Esophagus squamous epithelium (tissue), 5 donors: ENCODE measurements around the gene SQOR. TPM values are rescaled to one million over a fixed set of nuclear protein-coding genes. Genes with fewer than 3 reads are reported as not detected.

ENCODE experiments used
- DNase-seq: peaks from one replicate; lab custom pipeline; 2025; lab: John Stamatoyannopoulos, UW
- H3K27ac ChIP-seq, 4 donors: fragments of 200-600 bp; sonication (generic); one replicate each; pipeline ENCODE4 v1.5.1; 2016 to 2019; ENCODE audit warnings: mild to moderate bottlenecking in 1 of 4
- H3K27me3 ChIP-seq, 4 donors: fragments of 200-600 bp; sonication (generic); 1 replicate in 3 of 4; 2 replicates in 1 of 4; pipeline versions ENCODE4 v1.5.1 to v1.6.0; 2017 to 2021; ENCODE audit warnings: antibody characterized with exemption in 1 of 4
- H3K36me3 ChIP-seq, 3 donors: fragments of 200-600 bp; sonication (generic); one replicate each; pipeline ENCODE4 v1.5.1; 2016 to 2019
- H3K4me1 ChIP-seq, 3 donors: fragments of 200-600 bp; sonication (generic); one replicate each; pipeline ENCODE4 v1.5.1; 2017 to 2019
- H3K4me3 ChIP-seq, 4 donors: fragments of 200-600 bp; sonication (generic); 1 replicate in 3 of 4; 2 replicates in 1 of 4; pipeline ENCODE4 v1.5.1; 2016 to 2019; ENCODE audit warnings: mild to moderate bottlenecking in 2 of 4, moderate library complexity in 1 of 4
- H3K9me3 ChIP-seq, 3 donors: fragments of 200-600 bp; sonication (generic); one replicate each; pipeline ENCODE4 v1.5.1; 2016 to 2019
- POLR2A ChIP-seq, 4 donors: fragments of 450-650 bp; IDR thresholded peaks; one replicate each; pipeline ENCODE4 v1.6.1; 2017; ENCODE audit warnings: antibody characterized with exemption in 4 of 4, mild to moderate bottlenecking in 4 of 4, moderate library complexity in 3 of 4
- WGBS, 2 donors: methylation state at CpG; one replicate each; pipeline ENCODE4 v1.1.5; 2018; 5-methylcytosine and 5-hydroxymethylcytosine counted together
- intact Hi-C: fragments of 100-400 bp; cut with DNase I; formaldehyde crosslinking; loops from one replicate; pipeline ENCODE4 v1.15.0; 2022
- total RNA-seq, 4 donors: library from RNA; depleted of rRNA; stranded (reverse); fragments of >200 nt; gene quantifications; one replicate each; pipeline ENCODE4 v1.1.0, GENCODE V29; 2016
- TF ChIP-seq, protein P1 (sequence below), 6 experiments: fragments of 450-650 bp in 4 of 6; fragments of 200-600 bp in 2 of 6; sonication (generic) in 2 of 6; IDR thresholded peaks; one replicate each; pipeline ENCODE4 v1.5.1; 2016 to 2019; ENCODE audit warnings: antibody characterized with exemption in 6 of 6, mild to moderate bottlenecking in 4 of 6, moderate library complexity in 4 of 6
- donor health status: DM: yes; HTN: yes; CAD: no.

SQOR gene
- total RNA-seq, 4 donors from 2014 or later = 88.7 to 178 (median 128) TPM

DNA sequence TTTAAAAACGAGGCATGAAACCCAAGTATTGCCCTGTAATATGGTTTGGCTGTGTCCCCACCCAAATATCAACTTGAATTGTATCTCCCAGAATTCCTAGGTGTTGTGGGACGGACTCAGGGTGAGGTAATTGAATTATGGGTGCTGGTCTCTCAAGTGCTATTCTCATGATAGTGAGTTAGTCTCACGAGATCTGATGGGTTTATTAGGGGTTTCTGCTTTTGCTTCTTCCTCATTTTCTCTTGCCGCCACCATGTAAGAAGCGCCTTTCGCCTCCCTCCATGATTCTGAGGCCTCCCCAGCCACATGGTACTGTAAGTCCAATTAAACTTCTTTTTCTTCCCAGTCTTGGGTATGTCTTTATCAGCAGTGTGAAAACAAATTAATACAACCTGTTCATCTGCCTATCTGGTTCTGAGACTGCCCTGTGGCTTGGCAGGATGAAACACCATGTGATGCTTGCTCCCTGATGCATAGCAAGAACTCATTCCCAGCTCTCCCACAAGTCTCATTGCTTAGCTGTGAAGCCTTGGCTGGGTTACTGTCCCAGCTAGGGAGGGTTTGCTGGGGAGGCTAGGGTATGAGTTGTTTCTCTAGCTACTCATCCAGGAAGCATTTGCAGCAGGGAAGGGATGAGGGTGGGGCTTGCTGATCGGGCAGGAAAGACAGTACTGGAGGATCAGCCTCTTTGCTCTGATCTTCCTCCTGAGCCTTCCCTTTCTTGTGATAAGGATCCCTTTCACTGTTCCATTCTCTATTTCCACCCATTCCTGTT is 3.7 kb upstream of the SQOR start:
- 72 to 73% methylated on average over 7 of the region's 7 CpGs for WGBS, 2 donors
- H3K4me1 ChIP-seq = peaks cover 10 to 39% (median 15%) of the 10 kb centered on the region in 3 donors
- H3K27ac ChIP-seq = peak overlapping the region; percentile 49 to 83 (median 78)
- intact Hi-C loops = no loop called here
- no peak for TF ChIP-seq POLR2A (IDR thresholded peaks at IDR 0.05)
- TF ChIP-seq, protein P1, sequence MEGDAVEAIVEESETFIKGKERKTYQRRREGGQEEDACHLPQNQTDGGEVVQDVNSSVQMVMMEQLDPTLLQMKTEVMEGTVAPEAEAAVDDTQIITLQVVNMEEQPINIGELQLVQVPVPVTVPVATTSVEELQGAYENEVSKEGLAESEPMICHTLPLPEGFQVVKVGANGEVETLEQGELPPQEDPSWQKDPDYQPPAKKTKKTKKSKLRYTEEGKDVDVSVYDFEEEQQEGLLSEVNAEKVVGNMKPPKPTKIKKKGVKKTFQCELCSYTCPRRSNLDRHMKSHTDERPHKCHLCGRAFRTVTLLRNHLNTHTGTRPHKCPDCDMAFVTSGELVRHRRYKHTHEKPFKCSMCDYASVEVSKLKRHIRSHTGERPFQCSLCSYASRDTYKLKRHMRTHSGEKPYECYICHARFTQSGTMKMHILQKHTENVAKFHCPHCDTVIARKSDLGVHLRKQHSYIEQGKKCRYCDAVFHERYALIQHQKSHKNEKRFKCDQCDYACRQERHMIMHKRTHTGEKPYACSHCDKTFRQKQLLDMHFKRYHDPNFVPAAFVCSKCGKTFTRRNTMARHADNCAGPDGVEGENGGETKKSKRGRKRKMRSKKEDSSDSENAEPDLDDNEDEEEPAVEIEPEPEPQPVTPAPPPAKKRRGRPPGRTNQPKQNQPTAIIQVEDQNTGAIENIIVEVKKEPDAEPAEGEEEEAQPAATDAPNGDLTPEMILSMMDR (IDR thresholded peaks at IDR 0.05) = no peak
- no peaks in the 10 kb centered on the region for H3K36me3 ChIP-seq
- peaks cover 0 to under 1% (median 0%) of the 10 kb centered on the region in 3 donors for H3K9me3 ChIP-seq
- peak overlapping the region; percentile 4 to 35 (median 9) for H3K4me3 ChIP-seq
- H3K27me3 ChIP-seq = no peaks in the 10 kb centered on the region
- no peak for DNase-seq

DNA sequence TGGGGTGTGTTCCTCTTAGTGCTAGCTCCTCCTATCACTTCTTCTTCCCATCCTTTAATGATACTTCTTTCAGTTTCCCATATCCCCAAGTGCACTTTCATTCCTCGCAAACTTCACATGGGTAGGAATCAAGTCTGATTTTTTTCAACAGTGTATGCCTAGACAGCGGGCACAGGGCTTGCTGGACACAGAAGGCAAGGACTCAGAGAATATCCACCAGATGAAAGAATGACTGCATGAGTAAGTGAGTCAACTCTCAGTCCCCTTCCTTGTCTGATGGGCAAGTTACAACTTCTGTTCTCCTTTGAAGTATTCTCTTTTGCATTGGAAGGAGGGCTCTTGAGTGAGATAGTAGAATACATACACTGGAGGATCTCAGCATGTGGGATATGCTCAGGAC is 3.1 kb upstream of the SQOR start:
- intact Hi-C loops = no loop called here
- Histone ChIP-seq H3K4me1 (peaks cover 16 to 46% (median 21%) of the 10 kb centered on the region in 3 donors), H3K27me3 (no peaks in the 10 kb centered on the region), H3K27ac (peak overlapping the region; percentile 49 to 83 (median 78)), H3K4me3 (peak overlapping the region; percentile 4 to 35 (median 9)), H3K36me3 (no peaks in the 10 kb centered on the region), H3K9me3 (no peaks in the 10 kb centered on the region)
- no peak for DNase-seq
- WGBS, 2 donors = 29 to 40% methylated on average over 2 of the region's 2 CpGs
- TF ChIP-seq POLR2A (IDR thresholded peaks at IDR 0.05) = no peak
- TF ChIP-seq, protein P1 (IDR thresholded peaks at IDR 0.05) = no peak

DNA sequence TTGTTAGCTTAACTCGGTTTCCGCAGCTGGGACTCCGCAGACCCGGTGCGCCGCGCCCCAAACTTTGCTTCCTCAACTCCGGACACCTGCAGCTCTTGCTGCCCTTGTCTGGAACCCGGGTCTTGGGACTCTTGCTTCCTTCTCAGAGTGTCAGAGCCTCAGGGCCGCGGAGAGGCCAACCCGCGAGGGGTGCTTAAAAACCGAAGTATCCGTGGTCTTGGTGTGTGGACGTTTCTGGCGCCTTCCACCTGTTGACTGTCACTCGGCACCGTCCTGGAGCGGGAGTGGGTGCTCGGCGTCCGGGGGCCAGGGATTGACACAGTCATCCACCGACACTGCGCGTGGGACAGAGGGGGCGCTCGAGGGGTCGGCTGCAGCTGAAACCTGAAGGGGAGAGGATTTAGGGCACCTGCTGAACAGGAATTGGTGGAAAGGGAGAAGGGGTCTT is 386 bp downstream of the SQOR start:
- Histone ChIP-seq H3K4me1 (peaks cover 38 to 81% (median 44%) of the 10 kb centered on the region in 3 donors), H3K4me3 (peak overlapping the region; percentile 57 to 85 (median 80)), H3K9me3 (no peaks in the 10 kb centered on the region), H3K27me3 (no peaks in the 10 kb centered on the region), H3K36me3 (no peaks in the 10 kb centered on the region), H3K27ac (peak overlapping the region; percentile 90 to 99 (median 96))
- 3% methylated on average over 9 of the region's 29 CpGs; no CpG with 5 or more reads in 1 of the 2 donors for WGBS, 2 donors
- intact Hi-C loops = no loop called here
- peak; percentile 60 for DNase-seq
- TF ChIP-seq, protein P1 (IDR thresholded peaks at IDR 0.05) = peak in 4 of 6 experiments; percentile 24 to 53 (median 49)
- peak in 1 of 4 donors; percentile 4 for TF ChIP-seq POLR2A (IDR thresholded peaks at IDR 0.05)

DNA sequence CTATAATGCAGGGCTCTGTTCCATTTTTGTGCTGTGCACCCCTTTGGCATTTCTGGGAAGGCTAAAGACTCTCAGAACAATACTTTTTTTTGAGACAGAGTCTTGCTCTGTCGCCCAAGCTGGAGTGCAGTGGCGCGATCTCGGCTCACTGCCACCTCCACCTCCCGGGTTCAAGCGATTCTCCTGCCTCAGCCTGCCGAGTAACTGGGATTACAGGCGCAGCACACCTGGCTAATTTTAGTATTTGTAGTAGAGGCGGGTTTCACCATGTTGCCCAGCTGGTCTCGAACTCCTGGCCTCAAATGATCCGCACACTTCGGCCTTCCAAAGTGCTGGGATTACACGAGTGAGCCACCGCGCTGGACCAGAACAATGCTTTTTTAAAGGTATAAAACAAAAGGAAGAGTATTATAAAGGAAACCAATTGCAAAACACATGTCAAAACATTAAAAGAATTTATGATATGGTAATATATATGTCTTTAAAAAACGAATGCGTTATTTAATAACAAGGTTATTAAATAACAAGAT is 999 bp downstream of the SQOR start:
- Histone ChIP-seq H3K4me1 (peaks cover 44 to 84% (median 50%) of the 10 kb centered on the region in 3 donors), H3K9me3 (no peaks in the 10 kb centered on the region), H3K27me3 (no peaks in the 10 kb centered on the region), H3K36me3 (no peaks in the 10 kb centered on the region), H3K27ac (peak overlapping the region; percentile 90 to 99 (median 96)), H3K4me3 (peak overlapping the region; percentile 57 to 85 (median 80))
- intact Hi-C loops = no loop called here
- WGBS, 2 donors = 27 to 49% methylated on average over 14 to 15 of the region's 17 CpGs
- DNase-seq = no peak
- TF ChIP-seq, protein P1 (IDR thresholded peaks at IDR 0.05) = no peak
- no peak for TF ChIP-seq POLR2A (IDR thresholded peaks at IDR 0.05)

DNA sequence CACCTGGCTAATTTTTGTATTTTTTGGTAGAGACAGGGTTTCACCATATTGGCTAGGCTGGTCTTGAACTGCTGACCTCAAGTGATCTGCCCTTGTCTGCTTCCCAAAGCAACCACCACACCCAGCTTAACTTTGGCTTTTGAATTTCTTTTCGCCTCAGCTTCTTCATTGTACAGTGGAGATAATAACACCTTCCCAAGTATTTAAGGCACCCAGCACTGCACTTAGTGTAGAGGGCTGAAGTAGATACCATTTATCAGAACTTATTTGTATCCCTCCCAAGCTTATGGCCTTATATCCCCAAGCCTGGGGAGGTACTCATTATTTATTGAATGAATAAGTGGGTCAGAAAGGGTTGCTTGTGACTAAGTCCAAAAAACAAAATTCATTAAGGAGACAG is 2.3 kb downstream of the SQOR start:
- peaks cover 54 to 84% (median 58%) of the 10 kb centered on the region in 3 donors for H3K4me1 ChIP-seq
- no peaks in the 10 kb centered on the region for H3K9me3 ChIP-seq
- no peak for DNase-seq
- no peak for TF ChIP-seq POLR2A (IDR thresholded peaks at IDR 0.05)
- TF ChIP-seq, protein P1 (IDR thresholded peaks at IDR 0.05) = no peak
- H3K27ac ChIP-seq = peak overlapping the region; percentile 90 to 99 (median 94)
- H3K4me3 ChIP-seq = peak overlapping the region; percentile 2 to 57 (median 40)
- no peaks in the 10 kb centered on the region for H3K27me3 ChIP-seq
- intact Hi-C loops = no loop called here
- H3K36me3 ChIP-seq = no peaks in the 10 kb centered on the region
- 45 to 60% methylated on average over 1 of the region's 1 CpG for WGBS, 2 donors
